ENCODE measurements around the gene TMEM82.
"Not testable (repeated sequence)": the region's sequence is repeated elsewhere in the genome, so short reads cannot be mapped to it uniquely, and the experiment has no call there.

The TMEM82 gene

DNA sequence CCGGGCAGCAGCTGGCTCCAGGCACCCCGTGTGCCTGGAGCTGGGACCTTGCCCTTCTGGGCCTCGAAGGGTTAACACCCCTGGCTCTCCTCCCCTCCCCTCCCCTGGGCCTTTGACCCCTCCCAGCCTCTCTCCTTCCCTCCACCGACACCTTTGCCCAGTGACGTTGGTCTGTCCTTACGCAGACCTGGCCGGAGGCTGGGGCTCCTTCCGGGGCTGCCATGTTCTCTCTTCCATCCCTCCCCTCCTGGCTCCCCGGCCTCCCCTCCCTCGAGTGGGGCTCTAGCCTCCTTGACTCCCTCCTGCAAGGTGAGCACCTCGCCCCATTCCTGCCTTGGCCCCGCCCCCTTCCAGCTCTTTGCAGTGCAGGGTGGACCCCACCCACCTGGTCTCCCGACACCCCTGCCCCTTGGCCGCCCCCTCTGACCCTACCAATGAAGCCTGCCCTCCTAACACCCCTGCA, at the start of gene TMEM82:
TSS of gene TMEM82 (plus strand) at position 161 of the 463 bp plus-strand sequence. CDS start at position 222, 61 bp downstream.
- no peak for DNase-seq (ENCODE audit: low spot score)

DNA sequence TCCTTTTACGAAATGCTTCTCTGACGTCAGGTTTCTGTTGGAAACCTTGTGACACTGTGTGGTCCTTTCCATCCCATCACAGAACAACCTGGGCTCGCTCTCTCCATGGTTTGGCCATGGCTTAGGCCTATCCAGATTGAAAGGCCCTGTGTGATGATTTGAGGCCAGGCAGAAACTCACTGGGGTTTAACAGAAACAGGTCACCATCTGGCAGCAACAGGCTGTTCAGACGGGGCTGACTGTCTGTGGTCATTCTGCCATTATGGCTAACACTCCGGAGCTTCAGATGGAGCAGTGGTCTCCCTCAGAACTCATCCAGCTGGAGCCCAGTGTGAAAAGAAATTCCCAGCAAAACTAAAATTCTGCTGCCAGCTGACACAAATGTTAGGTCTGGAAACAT, 48.9 kb upstream of the TMEM82 start:
- DNase-seq (ENCODE audit: low spot score): no peak

DNA sequence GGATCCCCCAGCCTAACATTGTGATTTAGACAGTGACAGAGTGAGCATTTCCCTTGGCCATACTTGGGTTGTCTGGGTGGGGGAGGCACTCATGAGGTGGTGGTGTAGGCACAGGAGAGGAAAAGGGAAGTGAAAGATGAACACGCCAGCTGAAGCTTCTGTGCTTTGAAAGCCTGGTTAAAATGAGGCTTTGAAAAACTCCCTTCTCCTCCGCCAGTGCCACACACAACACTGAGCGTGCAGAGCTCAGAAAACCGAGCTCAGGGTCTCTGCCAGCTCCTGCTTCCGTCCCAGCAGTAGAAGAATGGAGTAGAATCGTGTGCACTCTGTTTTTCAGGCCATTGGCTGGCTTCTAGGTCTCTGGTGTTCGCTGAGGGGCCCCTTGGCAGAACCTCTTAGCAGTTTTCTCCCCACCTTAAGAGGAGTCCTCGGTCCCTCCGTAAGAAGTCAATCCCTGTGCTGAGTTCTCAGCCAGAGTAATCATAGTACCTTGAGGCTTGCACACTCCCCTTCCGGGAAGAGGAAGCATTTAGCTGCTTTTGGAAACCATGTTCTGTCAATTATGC, 45.3 kb upstream of the TMEM82 start:
- no peak for DNase-seq (ENCODE audit: low spot score)

DNA sequence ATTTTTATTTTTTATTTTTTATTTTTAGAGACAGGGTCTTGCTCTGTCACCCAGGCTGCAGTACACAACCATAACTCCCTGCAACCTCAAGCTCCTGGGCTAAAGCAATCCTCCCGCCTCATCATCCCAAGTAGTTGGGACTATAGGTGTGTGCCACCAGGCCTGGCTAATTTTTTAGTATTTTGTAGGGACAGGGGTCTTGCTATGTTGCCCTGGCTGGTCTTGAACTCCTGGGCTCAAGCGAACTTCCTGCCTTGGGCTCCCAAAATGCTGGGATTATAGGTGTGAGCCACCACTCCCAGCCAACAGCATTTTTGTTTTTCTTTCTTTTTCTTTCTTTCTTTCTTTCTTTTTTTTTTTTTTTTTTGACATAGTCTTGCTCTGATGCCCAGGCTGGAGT, 44.1 kb upstream of the TMEM82 start:
- no peak for DNase-seq (ENCODE audit: low spot score)

DNA sequence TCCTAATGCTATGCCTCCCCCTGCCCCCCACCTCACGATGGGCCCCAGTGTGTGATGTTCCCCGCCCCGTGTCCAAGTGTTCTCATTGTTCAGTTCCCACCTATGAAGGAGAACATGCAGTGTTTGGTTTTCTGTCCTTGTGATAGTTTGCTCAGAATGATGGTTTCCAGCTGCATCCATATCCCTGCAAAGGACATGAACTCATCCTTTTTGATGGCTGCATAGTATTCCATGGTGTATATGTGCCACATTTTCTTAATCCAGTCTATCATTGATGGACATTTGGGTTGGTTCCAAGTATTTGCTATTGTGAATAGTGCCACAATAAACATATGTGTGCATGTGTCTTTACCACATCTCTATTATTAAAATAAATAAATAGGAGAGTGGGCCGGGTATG, 43.0 kb upstream of the TMEM82 start:
- DNase-seq (ENCODE audit: low spot score): not testable (repeated sequence)

DNA sequence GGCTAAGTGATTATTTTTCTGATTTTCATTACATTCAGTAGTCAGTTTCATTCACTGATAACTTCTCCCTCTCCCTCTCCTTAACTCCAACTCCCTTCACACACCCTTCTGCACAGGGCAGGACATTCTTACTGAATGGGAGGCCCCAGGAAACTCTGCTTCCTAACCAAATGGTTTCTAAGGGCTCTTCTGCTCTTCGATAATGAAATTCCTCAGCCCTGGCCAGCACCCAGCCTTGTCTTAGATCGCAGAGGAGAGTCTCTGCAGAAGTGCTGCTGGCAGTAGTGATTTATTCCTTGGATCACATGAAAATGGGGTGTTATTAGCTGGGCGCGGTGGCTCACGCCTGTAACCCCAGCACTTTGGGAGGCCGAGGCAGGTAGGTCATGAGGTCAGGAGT, 41.8 kb upstream of the TMEM82 start:
- no peak for DNase-seq (ENCODE audit: low spot score)

DNA sequence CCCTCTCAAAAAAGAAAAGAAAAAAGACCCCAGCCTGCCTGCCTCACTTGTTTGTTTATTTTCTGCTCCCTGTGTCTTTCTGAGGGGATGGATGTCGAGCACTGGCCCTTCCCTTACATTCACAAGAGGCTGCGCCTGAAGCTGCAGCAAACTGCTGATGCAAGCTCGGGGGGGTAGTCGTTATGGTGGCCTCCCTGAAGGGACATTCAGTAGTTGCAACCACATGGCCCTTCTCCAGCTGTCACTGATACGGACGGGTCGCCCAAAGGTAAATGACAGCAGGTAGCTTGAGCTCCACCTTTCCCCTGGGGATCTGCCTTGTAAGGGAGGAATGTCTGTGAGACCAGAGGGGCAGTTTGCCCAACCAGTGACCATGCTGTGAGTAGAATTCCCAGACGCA, 40.5 kb upstream of the TMEM82 start:
- no peak for DNase-seq (ENCODE audit: low spot score)

DNA sequence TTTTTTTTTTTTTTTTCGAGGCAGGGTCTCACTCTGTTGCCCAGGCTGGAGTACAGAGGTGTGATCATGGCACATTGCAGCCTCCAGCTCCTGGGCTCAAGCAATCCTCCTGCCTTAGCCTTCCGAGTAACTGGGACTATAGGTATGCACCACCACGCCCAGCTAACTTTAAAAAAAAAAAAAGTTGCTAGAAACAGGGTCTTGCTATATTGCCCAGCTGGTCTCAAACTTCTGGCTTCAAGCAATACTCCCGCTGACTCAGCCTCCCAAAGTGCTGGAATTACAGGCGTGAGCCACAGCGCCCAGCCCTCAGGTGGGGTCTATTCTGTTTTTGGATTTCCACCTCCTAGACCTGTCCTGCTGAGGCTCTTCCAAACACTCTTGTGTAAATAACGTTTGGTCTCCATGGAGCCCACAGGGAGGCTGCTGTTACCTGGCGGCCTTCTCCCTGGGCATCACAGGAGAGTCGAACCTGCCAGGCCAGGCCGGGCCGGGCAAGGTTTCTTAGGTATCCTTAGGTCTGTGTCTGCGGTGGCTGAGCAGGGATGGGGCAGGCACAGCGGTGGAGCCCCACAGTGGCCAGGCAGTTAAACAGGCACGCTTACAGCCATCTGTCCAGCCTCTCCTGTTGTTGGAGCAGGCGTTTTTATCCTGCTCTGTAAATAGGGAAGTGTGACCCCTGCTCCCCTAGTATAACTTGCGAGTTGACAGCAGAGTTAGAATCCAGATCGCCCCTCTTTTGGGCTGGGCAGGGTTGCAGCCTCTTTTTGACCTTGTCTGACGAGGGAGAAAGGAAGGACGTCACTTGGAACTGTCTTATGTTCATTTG, 39.4 kb upstream of the TMEM82 start:
- DNase-seq (ENCODE audit: low spot score): no peak

DNA sequence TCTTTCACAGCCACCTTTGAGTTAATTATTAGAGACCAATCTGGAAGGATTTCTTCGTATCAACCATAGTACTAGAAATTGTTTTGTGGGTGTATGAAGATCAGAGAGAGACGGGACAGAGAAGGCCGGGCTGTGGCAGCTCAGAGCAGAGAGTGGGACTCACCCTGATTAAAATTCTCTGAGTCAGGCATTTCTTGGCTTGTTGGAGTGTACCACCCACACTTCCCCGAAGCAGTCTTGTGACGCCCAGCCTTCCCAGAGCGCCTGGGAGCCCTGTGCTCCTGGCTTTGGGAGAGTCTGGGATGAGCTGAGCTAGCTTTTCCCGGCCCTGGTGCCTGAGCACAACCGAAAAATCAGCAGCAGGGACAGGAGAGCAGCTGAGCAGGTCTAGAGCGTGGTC, 38.7 kb upstream of the TMEM82 start:
- DNase-seq (ENCODE audit: low spot score): peak; percentile 89

DNA sequence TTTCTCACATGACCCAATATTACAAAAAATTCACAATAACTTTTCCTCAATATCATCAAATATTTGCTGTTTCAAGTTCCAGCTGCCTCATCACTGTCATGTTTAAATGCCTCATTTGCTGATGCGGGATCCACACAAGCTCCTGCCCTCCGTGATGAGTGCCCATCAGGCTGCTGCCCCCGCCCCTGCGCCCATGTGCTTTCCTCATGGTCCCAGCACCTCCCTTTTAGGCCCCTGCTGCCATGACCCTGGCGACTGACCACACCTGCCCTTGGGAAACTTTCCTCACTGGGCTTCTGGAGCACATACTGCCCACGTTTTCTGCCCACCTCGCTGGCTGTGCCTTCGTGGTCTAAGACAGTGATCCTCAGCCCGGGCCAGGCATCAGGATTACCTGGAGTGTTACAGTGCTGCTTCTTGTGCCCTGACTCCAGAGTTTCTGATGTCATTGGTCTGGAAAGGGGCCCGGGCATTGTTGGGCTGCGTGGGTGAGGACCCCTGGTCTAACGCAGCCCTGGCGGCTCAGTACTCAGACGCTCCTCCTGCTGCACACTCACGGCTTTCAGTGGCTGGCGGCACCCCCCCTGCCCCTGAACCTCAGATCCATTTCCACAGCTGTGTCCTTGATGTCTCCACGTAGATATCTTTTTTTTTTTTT, 37.6 kb upstream of the TMEM82 start:
- DNase-seq (ENCODE audit: low spot score): no peak

DNA sequence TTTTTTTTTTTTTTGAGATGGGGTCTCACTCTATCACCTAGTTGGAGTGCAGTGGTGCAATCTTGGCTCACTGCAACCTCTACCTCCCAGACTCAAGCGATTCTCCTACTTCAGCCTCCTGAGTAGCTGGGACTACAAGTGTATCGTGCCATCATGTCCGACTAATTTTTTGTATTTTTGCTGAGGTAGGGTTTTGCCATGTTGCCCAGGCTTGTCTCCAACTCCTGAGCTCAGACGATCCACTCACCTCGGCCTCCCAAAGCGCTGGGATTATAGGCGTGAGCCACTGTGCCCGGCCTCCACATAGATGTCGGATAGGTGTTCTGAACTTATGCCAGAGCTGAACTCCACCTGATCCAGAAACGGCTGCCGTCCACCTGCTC, 37.1 kb upstream of the TMEM82 start:
- no peak for DNase-seq (ENCODE audit: low spot score)

DNA sequence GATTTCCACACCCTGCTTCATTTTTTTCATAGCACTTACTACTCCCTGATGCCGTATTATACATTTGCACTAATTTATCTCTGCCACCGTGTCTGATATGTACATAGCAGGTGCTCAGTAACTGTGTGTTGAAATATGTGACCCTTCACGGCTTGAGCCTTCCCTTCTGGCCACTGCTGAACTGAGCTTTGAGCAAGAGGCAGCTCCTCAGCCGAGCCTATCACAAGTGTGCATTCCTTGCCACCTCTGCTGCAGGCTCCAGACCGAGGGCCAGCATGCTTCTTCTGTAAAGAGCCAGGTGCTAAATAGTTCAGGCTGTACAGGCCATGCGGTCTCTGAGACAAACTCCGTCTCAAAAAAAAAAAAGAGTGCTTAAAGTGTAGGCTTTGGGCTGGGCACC, 35.5 kb upstream of the TMEM82 start:
- no peak for DNase-seq (ENCODE audit: low spot score)

DNA sequence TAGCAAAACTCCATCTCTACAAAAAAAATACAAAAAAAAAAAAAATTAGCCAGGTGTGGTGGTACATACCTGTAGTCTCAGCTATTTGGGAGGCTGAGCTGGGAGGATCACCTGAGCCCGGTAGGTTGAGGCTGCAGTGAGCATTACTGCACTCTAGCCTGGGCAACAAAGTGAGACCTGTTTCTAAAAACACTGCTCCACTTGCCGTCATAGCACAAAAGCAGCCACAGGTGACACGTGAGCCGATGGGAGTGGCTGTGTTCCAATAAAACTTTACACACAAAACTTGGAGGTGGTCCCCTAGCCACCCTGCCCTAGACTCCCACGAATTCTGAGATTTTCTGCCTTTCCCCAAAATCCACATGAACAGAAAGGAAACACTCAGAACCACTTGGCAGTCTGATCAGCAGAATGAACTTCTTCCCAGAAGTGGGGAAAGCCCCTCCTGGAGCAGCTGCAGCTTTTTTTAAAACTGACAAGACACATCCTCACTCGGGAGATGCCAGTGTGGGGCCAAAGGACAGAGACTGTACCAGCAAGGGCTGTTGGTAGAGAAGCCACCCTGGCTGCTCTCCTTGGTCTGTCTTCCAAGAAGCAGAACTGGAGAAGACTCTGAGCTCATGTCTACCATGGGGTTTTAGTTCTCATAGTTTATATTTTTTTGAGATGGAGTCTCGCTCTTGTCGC, 34.9 kb upstream of the TMEM82 start:
- no peak for DNase-seq (ENCODE audit: low spot score)

DNA sequence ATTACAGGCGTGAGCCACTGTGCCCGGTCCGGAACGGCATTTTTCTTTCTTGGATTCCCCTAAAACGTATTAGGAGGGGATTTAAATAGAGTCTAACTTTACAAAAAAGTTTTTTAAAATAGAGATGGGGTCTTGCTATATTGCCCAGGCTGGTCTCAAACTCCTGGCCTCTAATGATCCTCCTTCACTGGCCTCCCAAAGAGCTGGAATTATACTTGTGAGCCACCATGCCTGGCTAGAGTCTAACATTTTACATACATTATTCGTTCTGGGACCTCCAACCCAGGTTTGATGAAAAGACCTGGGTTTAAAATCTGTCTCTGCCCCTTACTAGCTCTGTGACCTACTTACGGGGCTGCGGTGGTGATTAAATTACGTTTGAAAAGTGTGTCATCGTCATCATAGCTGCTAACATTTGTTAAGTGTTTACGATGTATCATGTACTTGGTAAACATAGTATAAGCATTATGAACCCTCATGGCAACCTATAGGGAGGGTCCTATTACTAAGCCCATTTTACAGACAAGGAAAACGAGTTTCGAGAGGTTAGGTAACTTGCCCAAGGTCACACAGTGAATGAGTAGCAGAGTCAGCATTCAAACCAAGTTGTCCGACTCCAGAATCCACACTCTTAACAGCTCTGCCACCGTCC, 33.7 kb upstream of the TMEM82 start:
- no peak for DNase-seq (ENCODE audit: low spot score)

DNA sequence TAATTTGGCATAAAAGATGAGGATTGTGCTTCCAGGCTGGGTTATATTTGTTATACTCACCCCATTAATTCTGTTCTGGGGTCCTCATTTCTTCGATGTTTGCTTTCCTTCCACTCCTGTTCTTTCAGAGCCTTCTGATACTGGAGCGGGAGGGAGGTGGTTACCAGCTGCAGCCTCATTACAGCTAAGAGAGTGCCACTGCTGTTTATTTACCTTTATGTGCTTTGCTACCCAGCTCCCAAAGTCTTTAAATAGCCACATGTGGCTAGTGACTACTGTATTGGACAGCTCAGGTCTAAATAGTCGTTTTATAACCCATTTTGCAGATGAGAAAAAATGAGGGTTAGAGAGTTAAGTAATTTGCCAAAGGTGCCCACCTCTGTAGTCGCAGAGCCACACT, 33.1 kb upstream of the TMEM82 start:
- DNase-seq (ENCODE audit: low spot score): no peak

DNA sequence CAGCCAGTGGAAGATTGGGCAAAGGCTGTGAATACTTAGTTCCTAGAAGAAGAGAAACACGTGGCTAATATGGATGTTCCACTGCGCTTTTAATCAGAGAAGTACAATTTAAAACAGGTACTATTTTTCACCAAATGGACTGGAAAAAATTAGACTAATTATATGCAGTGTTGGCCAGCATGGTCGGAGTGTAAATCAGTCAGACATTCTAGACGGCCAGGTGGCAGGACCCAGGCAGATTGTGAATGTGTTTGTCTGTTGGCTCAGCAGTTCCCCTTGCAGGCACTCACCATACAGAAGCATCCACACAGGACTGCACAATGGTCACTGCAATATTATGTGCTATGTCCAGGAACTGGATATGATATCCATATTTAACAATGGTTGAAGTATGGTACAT, 30.1 kb upstream of the TMEM82 start:
- no peak for DNase-seq (ENCODE audit: low spot score)

DNA sequence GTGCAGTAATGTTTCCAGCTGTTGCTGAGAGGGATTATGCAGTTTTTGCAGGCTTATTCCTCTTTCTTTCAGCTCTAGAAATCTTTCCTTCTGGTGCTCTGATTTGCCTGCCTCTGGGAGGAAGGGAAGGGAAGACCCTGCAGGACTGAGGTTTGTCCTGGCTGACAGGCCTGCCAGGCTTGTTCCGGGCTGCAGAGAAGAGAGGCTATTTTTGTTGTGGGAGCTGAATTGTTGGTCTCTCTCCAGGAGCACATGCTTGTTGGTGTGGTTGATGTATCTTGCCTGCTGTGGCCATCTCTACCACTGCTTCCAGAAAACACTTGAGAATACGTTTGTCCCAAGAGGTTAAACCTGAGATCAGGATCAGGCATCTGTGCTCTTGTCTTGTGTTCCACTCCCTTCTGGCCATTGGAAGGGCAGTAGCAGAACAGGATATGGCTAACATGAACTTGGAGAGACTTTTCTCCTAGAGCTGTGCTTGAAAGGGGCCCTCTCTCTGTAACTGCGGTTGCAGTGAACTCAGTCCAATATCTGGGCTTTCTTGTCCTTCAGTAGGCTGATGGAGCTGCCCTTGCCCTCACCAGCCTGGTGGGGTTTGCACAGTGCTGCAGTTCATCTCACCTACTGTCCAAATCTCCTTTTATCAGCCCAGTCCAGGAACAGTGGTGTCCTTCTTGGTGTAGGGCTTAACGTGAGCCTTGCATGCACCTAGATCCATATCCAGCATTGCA, 27.7 kb upstream of the TMEM82 start:
- peak; percentile 83 for DNase-seq (ENCODE audit: low spot score)

DNA sequence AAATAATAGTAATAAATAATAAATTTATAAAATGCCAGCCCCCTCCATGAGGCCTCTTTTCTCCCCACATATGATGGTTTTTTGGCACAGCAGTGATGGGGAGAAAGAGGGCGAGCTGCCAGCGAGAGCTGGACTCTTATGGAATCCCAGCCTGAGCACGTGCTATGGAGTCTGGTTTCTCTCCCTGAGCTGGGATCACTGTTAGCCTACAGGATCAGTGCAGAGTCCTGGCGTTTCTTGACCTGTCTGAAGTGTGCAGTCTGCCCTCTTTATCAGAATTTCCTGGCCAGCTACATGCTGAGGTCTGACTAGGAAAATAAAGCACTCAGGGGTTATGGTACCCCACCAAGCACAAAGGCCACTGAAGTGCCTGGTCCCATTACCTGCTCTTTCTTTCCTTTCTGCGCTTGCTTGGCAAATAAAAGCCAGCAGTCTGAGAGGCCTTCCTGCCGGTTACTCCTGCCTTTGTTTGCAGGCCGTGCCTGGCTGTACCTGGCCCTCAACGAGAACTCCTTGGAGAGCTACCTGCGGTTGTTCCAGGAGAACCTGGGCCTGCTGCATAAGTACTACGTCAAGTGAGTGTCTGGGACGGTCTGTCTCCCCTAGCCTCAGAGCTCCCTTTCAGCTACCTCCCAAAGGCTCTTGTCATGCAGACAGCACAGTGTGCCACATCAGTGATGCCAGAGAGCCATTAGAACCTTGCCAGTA, 24.7 kb upstream of the TMEM82 start:
- no peak for DNase-seq (ENCODE audit: low spot score)

DNA sequence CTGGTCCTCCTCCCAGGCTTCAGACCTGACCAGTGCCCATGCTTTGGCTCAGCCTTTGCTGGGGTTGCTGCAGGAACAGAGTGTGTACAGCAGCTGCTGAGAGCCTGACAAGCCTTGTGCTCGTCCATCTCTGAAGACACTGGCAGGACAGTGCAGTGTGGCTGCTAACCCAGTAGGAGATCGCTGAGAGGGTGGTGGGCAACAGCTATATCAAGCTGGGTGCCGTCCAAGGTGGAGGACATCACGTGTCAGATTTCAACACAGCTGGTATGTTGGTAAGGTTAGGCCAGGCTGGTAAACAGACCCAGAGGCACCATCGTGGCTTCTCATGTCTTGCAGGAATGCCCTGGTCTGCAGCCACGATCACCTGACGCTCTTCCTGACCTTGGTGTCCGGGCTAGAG, 24.1 kb upstream of the TMEM82 start:
- no peak for DNase-seq (ENCODE audit: low spot score)

DNA sequence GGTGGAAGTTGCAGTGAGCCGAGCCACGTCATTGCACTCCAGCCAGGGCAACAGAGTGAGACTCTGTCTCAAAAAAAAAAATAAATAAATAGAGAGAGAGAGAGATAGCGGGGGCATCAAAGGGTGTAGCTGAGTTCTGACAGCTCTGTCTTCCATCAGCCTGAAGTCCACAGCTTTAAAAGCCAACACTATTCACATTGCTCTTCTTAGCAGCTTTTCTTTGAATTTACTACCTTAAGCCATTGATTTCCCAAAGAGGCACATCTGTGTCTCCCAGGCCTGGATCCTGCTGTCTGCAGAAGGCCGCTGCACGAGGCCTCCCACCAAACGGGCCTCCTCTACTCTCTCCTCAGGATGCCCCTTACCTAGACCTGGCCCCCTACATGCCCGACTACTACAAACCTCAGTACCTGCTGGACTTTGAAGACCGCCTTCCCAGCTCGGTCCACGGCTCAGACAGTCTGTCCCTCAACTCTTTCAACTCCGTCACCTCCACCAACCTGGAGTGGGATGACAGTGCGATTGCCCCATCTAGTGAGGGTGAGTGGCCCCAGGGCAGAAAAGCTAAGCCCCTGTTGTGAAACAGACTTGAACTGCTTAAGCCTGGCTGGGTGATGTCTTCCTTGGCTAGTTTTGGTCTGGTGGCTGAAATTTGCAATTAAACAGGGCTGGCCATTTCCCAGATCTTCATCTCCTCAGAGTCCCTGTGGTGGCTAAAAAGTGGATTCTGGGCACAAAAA, 22.7 kb upstream of the TMEM82 start:
- DNase-seq (ENCODE audit: low spot score): no peak

Measured in AG08396 (cell line).